T-helper 9 cell (primary cell): ENCODE data around the gene HMCN2.
"Not testable (repeated sequence)": the region's sequence is repeated elsewhere in the genome, so short reads cannot be mapped to it uniquely, and the experiment has no call there.

ENCODE experiments used
- DNase-seq: peaks from one replicate; pipeline ENCODE4 v3.0.0-alpha.2; 2020

Gene HMCN2

DNA sequence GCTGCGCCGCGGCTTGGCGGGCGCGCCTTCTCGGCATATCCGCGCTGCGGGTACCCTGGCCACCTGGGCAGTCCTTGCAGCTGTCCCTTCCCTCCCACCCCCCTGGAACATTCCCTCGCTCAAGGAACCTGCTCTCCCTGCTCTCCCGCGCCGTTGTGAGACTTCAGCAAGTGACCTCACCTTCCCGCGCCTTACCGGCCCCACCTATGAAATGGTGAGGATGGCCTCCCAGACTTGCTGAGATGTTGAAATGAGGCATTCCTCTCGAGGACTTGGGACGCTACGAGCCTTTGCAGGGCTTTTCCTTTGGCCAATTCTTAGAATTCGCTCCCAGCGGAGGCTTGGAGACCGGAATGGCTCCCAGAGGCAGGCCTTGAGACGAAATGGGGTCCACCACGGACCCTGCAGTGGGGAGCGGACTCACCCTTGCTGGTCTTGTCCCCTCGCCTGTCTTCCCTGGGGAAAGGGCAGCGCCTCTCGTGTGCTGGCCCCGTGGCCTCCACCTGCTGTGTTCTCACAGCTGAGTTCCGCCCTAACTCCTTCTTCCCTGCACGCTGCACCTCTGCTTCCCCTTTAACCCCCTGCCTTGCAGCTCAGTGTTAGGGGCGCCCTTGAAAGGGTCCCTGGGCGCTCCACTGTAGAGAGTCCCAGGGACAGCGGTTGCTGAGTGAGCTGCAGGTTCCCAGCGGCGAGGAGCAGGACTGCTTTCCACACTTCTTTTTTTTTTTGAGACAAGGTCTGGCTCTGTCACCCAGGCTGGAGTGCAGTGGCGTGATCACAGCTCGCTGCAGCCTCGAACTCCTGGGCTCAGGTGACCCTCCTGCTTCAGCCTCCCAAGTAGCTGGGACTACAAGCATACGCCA is 907 bp downstream of the HMCN2 start:
- no peak for DNase-seq

DNA sequence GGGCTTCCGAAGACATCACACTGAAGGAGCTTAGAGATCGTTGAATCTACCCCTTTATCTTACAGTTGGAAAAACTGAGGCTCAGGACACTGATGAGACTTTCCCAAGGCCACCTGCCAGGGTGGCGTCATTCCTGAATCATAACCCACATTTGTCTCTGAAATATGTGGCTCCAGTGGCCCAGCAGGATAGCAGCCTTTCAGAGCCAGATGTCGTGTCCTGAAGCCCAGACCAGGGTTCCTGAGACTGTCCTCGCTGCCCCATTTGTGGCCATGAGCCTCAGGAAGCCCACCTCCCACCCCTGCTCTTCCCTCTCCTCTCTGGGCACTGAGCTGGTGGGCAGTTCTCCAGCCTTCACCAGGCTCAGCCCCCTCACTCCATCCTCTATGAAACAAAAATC is 2.4 kb downstream of the HMCN2 start:
- no peak for DNase-seq

DNA sequence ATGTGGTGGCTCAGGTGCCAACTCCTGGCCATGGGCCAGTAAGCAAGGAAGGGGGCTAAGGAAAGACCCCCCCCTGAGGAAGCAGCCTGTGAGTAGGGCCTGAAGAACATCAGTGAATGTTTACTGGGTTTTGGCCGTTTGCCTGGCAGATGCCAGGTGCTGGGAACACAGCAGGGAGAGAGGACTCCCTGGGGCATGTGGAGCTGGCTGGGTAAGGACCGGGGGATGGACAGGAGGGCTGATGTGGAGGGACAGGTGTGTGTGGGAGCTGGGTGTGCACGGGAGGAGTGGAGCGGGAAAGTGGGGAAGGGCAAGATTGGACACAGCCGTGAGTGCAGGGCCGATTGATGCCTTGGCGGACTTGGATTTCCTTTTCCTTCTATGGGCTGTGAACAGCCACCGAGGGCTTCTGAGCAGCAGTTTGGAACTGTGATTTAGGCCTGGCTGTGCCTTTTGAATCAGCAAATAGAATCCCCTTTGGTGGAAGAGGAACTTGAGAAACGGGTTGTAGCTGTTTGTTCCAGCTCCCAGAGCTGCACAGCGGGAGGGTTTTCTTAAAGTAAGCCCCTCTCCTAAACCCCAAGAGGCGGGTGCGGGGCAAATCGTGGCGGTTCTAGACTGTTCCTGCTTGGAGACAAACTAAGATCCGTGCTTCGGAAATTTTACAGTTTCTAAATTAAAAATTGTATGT is 3.1 kb downstream of the HMCN2 start:
- no peak for DNase-seq

DNA sequence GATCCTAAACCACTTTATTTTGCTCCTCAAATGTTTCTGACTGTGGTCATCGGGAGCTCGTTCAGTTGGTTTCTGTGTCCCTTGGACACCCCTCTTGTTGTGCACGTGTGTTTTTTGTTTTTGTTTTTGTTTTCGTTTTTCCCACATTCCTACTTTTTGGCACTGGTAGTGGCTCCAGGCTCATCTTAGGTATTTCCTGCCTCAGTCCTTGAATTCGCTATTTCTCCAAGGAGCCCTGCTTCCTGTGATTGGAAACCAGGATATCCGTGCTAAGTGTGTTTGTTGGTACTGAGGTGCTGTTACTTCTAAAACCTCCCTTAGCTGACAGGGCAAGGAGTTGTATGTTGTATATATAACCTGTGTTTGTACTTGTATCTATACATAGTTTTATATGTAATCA is 5.9 kb downstream of the HMCN2 start:
- DNase-seq = no peak

DNA sequence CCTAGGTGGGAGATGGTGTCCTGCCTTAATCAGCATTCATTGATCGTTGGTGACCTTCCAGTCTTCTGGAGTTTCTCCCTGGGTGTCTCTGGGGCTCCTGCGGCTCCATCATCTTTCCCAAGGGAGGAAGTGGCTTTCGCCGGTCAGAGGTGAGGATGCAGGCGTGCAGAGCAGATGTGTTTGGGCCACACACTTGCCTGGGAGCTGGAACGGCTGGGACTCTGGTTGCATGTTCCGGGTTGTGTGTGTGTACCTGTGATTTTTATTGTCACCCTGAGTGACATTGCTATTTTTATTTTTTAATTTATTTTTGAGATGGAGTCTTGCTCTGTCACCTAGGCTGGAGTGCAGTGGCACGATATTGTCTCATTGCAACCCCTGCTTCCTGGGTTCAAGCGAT is 9.6 kb downstream of the HMCN2 start:
- no peak for DNase-seq

DNA sequence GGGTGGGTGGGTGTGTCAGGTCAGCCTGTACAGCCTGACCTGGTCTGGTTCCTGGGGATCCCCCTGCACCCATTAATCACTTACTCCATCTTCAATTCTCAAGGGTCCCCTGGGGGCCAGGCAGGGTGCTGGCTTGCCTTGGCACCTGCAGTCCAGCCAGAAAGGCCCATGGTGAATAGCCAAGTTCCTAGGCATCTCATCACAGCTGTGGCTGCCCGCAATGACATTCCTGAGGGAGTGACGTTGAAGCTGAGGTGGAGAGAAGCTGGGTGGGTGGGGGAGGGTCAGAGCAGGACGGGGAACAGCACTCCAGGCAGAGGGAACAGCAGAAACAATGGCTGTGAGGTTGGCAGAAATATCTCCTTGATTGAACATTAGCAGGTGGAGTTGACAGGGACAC is 10.6 kb downstream of the HMCN2 start:
- no peak for DNase-seq

- no peak for DNase-seq
Observed at GRCh38 chr9:130276955-130277354, 11.4 kb downstream of the HMCN2 start.

DNA sequence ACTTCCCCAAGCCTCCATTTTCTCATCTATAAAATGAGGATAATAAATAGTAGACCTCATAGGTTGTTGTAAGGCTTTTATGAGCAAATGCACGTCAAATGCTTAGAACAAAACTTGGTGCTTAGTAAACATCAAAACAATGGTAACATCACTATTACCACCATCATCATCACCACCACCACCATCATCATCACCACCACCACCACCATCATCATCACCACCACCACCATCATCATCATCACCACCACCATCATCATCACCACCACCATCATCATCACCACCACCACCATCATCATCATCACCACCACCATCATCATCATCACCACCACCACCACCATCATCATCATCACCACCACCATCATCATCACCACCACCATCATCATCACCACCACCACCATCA is 12.0 kb downstream of the HMCN2 start:
- DNase-seq = not testable (repeated sequence)

- no peak for DNase-seq
Observed at GRCh38 chr9:130283539-130284248, 18.1 kb downstream of the HMCN2 start.

- DNase-seq = no peak
Observed at GRCh38 chr9:130284249-130284625, 18.7 kb downstream of the HMCN2 start.

- DNase-seq = no peak
Observed at GRCh38 chr9:130284690-130285089, 19.1 kb downstream of the HMCN2 start.

DNA sequence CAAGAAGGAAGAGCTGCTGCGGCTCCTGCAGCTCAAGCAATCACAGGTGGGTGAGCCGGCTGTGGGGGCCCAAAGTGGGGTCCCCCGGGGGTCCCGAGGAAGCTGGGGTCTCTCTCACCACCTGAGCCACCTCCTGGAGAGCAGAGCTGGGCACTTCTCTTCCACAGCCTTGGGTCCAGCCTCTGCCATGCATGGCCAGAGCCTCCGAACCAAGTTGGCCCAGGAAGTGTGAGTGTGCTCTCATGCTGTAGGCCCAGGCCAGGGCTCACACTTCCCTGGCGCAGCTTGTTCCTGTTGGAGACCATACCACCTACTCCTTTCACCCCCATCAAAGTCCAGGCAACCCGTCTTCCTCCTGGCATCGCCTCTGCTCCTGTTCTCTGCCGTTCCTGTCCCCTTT is 19.7 kb downstream of the HMCN2 start:
- no peak for DNase-seq

DNA sequence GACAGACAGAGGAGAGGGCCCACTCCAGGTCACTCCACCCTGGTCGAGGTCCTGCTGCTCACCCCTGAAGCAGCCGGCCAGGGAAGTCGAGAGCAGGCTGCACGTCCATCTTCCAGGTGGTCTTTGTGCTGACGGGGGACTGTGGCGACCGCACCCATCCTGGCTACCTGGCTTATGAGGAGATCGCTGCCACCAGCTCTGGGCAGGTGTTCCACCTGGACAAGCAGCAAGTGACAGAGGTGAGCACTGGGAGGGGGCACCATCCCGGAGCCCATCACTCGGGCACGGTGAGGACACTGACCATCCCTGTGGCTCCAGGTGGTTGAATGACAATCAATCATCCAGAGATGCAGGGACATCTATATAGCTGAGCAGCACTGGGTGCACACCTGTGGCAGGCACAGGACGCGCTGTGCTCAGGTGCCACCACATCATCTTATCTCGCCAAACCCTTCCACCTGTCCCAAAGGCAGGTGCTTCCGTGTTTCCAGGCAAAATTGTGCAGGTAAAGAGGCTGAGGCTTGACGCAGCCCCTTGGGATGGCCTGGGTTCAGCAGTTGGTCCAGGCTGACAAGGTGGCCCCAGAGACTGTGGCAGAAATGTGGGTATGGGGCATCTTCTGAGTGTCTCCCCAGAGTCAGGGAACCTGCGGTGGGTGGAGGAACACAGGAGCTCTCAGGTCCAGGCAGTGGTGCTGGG is 20.7 kb downstream of the HMCN2 start:
- no peak for DNase-seq

- DNase-seq = no peak
Observed at GRCh38 chr9:130286781-130287428, 21.3 kb downstream of the HMCN2 start.

DNA sequence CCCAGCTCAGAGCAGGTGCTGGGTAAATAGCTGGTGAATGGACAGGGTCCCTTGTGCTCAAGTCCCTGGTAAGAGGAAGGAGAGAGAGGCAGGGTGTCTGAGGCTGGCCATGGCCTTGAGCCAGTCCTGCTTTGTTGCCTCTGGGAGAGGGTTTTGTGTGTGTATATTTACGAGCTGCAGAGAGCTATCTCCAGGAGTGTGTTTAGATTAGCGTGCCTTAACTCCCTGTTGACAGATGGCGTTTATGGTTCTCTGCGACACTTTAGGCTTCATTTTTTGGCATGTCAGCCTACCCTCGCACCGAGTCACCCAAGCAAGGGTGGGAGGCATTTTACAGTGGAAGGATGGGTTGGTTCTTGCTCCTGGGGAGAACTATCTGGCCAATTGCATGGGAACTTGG is 22.2 kb downstream of the HMCN2 start:
- no peak for DNase-seq

DNA sequence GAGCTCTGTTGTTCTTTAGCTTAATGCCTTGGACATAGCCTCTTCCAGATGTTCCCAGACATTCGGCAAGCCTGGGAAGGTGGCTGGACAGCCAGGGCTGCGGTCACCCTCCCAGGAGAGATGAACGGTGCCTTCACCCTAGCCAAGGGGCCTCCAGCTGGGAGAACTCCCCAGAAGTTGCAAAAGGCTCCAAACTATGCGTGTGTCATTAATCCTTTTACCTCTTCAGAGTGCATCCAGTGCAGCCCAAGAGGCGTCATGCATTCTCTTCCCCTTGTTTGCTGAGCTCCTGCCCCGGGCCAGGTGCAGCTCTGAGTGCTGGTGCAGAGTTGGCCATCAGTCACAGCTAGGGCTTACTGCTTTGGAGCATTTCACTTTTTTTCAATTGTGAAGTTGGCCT is 22.8 kb downstream of the HMCN2 start:
- DNase-seq = no peak

GRCh38 chr9:130288926-130289690 is 23.5 kb downstream of the HMCN2 start:
- DNase-seq = no peak

DNA sequence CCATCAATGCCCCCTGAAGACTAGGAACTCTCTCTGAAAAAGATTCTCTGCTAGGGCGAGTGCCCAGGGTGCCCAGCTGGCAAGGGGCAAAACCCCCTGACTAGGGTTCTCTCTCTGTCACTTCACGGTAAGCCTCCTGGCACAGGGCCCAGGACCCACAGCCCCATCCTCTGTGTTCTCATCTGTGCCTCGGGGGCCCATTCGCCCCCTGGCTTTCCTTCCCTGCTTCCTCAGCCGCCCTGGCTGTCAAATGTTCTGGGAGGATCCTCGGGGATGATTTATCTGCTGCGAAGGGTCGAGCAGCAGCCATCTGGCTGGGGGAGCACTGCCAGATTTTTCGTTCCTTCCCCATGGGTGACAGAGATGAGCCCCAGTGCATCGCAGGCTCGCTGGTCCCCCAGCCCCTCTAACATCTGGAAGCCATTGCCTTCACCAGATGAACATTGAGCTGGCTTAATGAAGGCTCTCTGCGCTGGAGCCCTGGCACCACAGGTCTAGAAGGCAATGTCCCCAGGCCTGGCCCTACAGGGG is 24.2 kb downstream of the HMCN2 start:
- no peak for DNase-seq

- DNase-seq = no peak
Observed at GRCh38 chr9:130290291-130291181, 25.0 kb downstream of the HMCN2 start.

- DNase-seq = no peak
Observed at GRCh38 chr9:130291474-130291873, 25.9 kb downstream of the HMCN2 start.
